ENCODE results near the gene FGGY. TPM values are rescaled to one million over a fixed set of nuclear protein-coding genes. Genes with fewer than 3 reads are reported as not detected.

FGGY gene
- total and polyA plus RNA-seq, 2 donors (not counting 3 experiments of a cell fraction or from before 2014, with no cell fraction given) = 5.6 to 6.4 TPM

GRCh38 chr1:59271561-59272260, 25.2 kb upstream of the FGGY start:
- BruUV-seq (replicated peaks) = no TSS peak
- dilution Hi-C loops (cut with MboI; ENCODE audit: extremely low pct_ligation_motif_present, low sequenced_read_pairs) = no loop called here
- peak overlapping the region; percentile 0 for H3K27ac ChIP-seq (ENCODE audit: insufficient read depth, low read depth, low read length)

More at GRCh38 chr1:59271561-59272260, 25.2 kb upstream of the FGGY start:
- intact Hi-C loops (cut with micrococcal nuclease) = no loop called here
- Histone ChIP-seq H4K20me1 (replicated peaks; ENCODE audit: control insufficient read depth, extremely low read depth, insufficient read depth, low read length) (no peaks in the 10 kb centered on the region), H3K27me3 (ENCODE audit: control insufficient read depth in 2 of 2, insufficient read depth in 2 of 2, low read length in 2 of 2) (no peaks in the 10 kb centered on the region), H3K4me1 (ENCODE audit: control insufficient read depth, extremely low read depth, insufficient read depth, low read length) (peaks cover 21% of the 10 kb centered on the region), H3K9me1 (replicated peaks; ENCODE audit: control insufficient read depth, extremely low read depth, insufficient read depth, low read length) (no peaks in the 10 kb centered on the region), H3K36me3 (ENCODE audit: control insufficient read depth in 2 of 2, extremely low read depth in 1 of 2, insufficient read depth in 2 of 2, low read length in 2 of 2) (no peaks in the 10 kb centered on the region), H2AFZ (ENCODE audit: low read depth, low read length) (no peak overlapping the region), H3K4me2 (ENCODE audit: insufficient read depth, low read length) (no peak overlapping the region), H3K79me2 (ENCODE audit: control insufficient read depth, insufficient read depth, low read length) (no peaks in the 10 kb centered on the region), H3K9ac (replicated peaks; ENCODE audit: extremely low read depth, insufficient read depth, low read length) (no peak overlapping the region), H3K9me3 (replicated peaks; ENCODE audit: control insufficient read depth, insufficient read depth, low read length) (no peaks in the 10 kb centered on the region), H3K4me3 (replicated peaks in 1 of 3; ENCODE audit: insufficient read depth in 1 of 3, low read depth in 1 of 3, low read length in 3 of 3) (no peak overlapping the region)
- ChIA-PET POLR2A (no interaction called here), CTCF (interaction anchor here (1.1 to 1.2 kb wide), 3 partner anchors 12 to 119 kb away, joined by 3 to 5 read pairs (median 3); no protein-coding TSS in a partner anchor)
- FAIRE-seq = no peak
- no peak for DNase-seq (ENCODE audit: low read depth, low spot score)
- TF ChIP-seq MYC (IDR thresholded peaks at IDR 0.05; ENCODE audit: low read depth, low read length) (no peak), FOS (IDR thresholded peaks at IDR 0.05; ENCODE audit: borderline replicate concordance, insufficient read depth, low read length) (no peak), POLR2A (IDR thresholded peaks at IDR 0.05; ENCODE audit: low read depth, low read length) (no peak), POLR2AphosphoS5 (IDR thresholded peaks at IDR 0.05; ENCODE audit: insufficient read depth, low read depth, low read length) (no peak), EZH2 (IDR thresholded peaks at IDR 0.05; ENCODE audit: borderline replicate concordance, low read depth, low read length, severe bottlenecking) (no peak), CTCF (IDR thresholded peaks at IDR 0.05; ENCODE audit: extremely low read depth in 1 of 2, insufficient read depth in 1 of 2, low read depth in 1 of 2, low read length in 2 of 2) (no peak), JUN (IDR thresholded peaks at IDR 0.05; ENCODE audit: borderline replicate concordance, insufficient read depth, insufficient read length, low read depth) (no peak), GATA2 (IDR thresholded peaks at IDR 0.05; ENCODE audit: insufficient read depth, insufficient read length, low read depth, low read length) (no peak), MAX (IDR thresholded peaks at IDR 0.05; ENCODE audit: insufficient read depth, insufficient read length) (no peak)

Measured in endothelial cell of umbilical vein (primary cell).